Prostate gland (tissue), 2 donors: Measurements from ENCODE around the gene IL17RC.

Source experiments
- POLR2A ChIP-seq: fragments of 450-650 bp; IDR thresholded peaks from one replicate; pipeline ENCODE4 v1.6.1; 2016; ENCODE audit warnings: antibody characterized with exemption, mild to moderate bottlenecking
- POLR2AphosphoS5 ChIP-seq: sonication (generic); formaldehyde crosslinking; IDR thresholded peaks from one replicate; pipeline ENCODE4 v1.6.1; 2017; ENCODE audit warnings: antibody characterized with exemption
- TF ChIP-seq, protein P1 (sequence below), 4 experiments: fragments of 200-600 bp in 2 of 4; fragments of 450-650 bp in 2 of 4; sonication (generic) in 2 of 4; IDR thresholded peaks; 1 replicate in 3 of 4; 2 replicates in 1 of 4; pipeline ENCODE4 v1.5.1; 2016 to 2019; ENCODE audit warnings: antibody characterized with exemption in 4 of 4, mild to moderate bottlenecking in 2 of 4, moderate library complexity in 2 of 4

- no peak for TF ChIP-seq POLR2A
- TF ChIP-seq, protein P1, sequence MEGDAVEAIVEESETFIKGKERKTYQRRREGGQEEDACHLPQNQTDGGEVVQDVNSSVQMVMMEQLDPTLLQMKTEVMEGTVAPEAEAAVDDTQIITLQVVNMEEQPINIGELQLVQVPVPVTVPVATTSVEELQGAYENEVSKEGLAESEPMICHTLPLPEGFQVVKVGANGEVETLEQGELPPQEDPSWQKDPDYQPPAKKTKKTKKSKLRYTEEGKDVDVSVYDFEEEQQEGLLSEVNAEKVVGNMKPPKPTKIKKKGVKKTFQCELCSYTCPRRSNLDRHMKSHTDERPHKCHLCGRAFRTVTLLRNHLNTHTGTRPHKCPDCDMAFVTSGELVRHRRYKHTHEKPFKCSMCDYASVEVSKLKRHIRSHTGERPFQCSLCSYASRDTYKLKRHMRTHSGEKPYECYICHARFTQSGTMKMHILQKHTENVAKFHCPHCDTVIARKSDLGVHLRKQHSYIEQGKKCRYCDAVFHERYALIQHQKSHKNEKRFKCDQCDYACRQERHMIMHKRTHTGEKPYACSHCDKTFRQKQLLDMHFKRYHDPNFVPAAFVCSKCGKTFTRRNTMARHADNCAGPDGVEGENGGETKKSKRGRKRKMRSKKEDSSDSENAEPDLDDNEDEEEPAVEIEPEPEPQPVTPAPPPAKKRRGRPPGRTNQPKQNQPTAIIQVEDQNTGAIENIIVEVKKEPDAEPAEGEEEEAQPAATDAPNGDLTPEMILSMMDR (IDR thresholded peaks at IDR 0.05), result no peak
- no peak for TF ChIP-seq POLR2AphosphoS5
Measured at GRCh38 chr3:9937486-9938238, 20.8 kb downstream of the IL17RC start.
